Measurements from ENCODE around the gene SLC38A4. TPM values are rescaled to one million over a fixed set of nuclear protein-coding genes. Genes with fewer than 3 reads are reported as not detected.
"Not testable (repeated sequence)": the region's sequence is repeated elsewhere in the genome, so short reads cannot be mapped to it uniquely, and the experiment has no call there.

The SLC38A4 gene
- under 1 TPM in 1 of 2 donors, not detected in 1; 0.06 TPM for total RNA-seq

- no peak within 1 kb of the TSS for H3K27ac Mint-ChIP-seq
- H3K4me3 Mint-ChIP-seq, result no peak within 1 kb of the TSS
- no peak for ATAC-seq (replicated peaks)
- peaks cover 1% of the 10 kb centered on the region for H3K4me1 Mint-ChIP-seq
- H3K9me3 Mint-ChIP-seq, result peaks cover 3% of the 10 kb centered on the region
- H3K36me3 Mint-ChIP-seq (ENCODE audit: low read depth), result no peaks in the 10 kb centered on the region
- peaks cover 59% of the 10 kb centered on the region for H3K27me3 Mint-ChIP-seq
These were observed at the start of gene SLC38A4 for GRCh38 chr12:46825591-46826414. Gene SLC38A4, minus strand, starts transcription at chr12:46825997. Its CDS starts 32,926 bp downstream, at chr12:46793071.

- ATAC-seq (replicated peaks), result no peak
- no peak overlapping the region for H3K27ac Mint-ChIP-seq
- no peaks in the 10 kb centered on the region for H3K9me3 Mint-ChIP-seq
- no peaks in the 10 kb centered on the region for H3K4me1 Mint-ChIP-seq
- no peaks in the 10 kb centered on the region for H3K36me3 Mint-ChIP-seq (ENCODE audit: low read depth)
- H3K27me3 Mint-ChIP-seq, result peaks cover 29% of the 10 kb centered on the region
- H3K4me3 Mint-ChIP-seq, result no peak overlapping the region
These were observed 49.3 kb upstream of the SLC38A4 start for GRCh38 chr12:46875095-46875494.

- no peak overlapping the region for H3K27ac Mint-ChIP-seq
- ATAC-seq (replicated peaks), result no peak
- H3K36me3 Mint-ChIP-seq (ENCODE audit: low read depth), result no peaks in the 10 kb centered on the region
- H3K27me3 Mint-ChIP-seq, result peaks cover 29% of the 10 kb centered on the region
- H3K4me1 Mint-ChIP-seq, result no peaks in the 10 kb centered on the region
- H3K4me3 Mint-ChIP-seq, result no peak overlapping the region
- no peaks in the 10 kb centered on the region for H3K9me3 Mint-ChIP-seq
These were observed 48.8 kb upstream of the SLC38A4 start for GRCh38 chr12:46874642-46875041.

DNA sequence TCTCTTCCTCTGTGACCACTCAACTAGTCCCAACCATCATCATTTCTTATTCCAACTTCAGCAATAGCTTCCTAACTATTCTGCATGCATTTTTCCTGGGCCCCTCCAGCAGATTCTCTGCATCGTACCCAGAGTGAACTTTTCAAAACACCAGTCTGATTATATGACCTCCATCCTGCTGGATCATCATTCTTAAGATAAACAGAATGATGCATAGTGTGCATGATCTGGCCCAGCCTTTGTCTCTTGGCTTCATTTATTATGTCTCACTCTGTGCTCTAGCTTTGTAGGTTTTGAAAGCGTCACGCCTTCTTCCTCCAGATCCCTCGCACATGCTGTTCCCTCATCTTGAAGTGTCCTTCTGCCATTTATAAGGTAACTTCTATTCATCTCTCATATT, 46.3 kb upstream of the SLC38A4 start:
- no peak overlapping the region for H3K27ac Mint-ChIP-seq
- peaks cover 17% of the 10 kb centered on the region for H3K27me3 Mint-ChIP-seq
- no peaks in the 10 kb centered on the region for H3K4me1 Mint-ChIP-seq
- H3K9me3 Mint-ChIP-seq, result no peaks in the 10 kb centered on the region
- H3K36me3 Mint-ChIP-seq (ENCODE audit: low read depth), result no peaks in the 10 kb centered on the region
- H3K4me3 Mint-ChIP-seq, result no peak overlapping the region
- ATAC-seq (replicated peaks), result no peak

GRCh38 chr12:46865311-46865710, 39.5 kb upstream of the SLC38A4 start:
- Mint-ChIP-seq H3K36me3 (ENCODE audit: low read depth) (no peaks in the 10 kb centered on the region), H3K27me3 (peaks cover 3% of the 10 kb centered on the region), H3K4me3 (no peak overlapping the region), H3K27ac (no peak overlapping the region), H3K4me1 (no peaks in the 10 kb centered on the region), H3K9me3 (peaks cover 20% of the 10 kb centered on the region)
- no peak for ATAC-seq (replicated peaks)

DNA sequence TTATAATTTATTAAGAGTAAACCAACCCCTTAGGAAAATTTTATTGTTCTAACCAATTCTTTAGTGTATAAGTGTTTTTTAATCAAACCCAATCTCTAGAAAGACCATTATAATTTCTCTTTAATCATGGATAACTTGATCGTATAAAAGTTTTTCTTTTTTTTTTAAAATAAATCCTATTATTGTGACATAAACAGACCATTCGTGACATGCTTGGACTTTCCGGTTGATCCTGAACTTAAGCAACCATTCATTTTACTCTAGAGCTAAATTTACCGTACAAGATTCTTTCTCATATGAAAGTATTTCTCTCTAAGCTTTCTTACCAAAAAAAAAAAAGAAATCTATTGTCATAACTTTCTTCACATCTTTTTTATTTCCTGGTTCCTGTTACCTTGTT, 32.6 kb upstream of the SLC38A4 start:
- no peak overlapping the region for H3K4me3 Mint-ChIP-seq
- no peaks in the 10 kb centered on the region for H3K4me1 Mint-ChIP-seq

GRCh38 chr12:46857486-46857885, 31.7 kb upstream of the SLC38A4 start:
- no peak overlapping the region for H3K4me3 Mint-ChIP-seq
- no peak for ATAC-seq (replicated peaks)
- H3K27ac Mint-ChIP-seq, result no peak overlapping the region

More for the DNA sequence above, 32.6 kb upstream of the SLC38A4 start:
- no peak overlapping the region for H3K27ac Mint-ChIP-seq
- no peak for ATAC-seq (replicated peaks)
- H3K9me3 Mint-ChIP-seq, result peaks cover 12% of the 10 kb centered on the region
- no peaks in the 10 kb centered on the region for H3K36me3 Mint-ChIP-seq (ENCODE audit: low read depth)
- peaks cover 3% of the 10 kb centered on the region for H3K27me3 Mint-ChIP-seq

GRCh38 chr12:46855760-46856159, 30.0 kb upstream of the SLC38A4 start:
- no peaks in the 10 kb centered on the region for H3K36me3 Mint-ChIP-seq (ENCODE audit: low read depth)
- H3K9me3 Mint-ChIP-seq, result peaks cover 3% of the 10 kb centered on the region
- no peaks in the 10 kb centered on the region for H3K4me1 Mint-ChIP-seq
- ATAC-seq (replicated peaks), result no peak
- H3K4me3 Mint-ChIP-seq, result no peak overlapping the region
- H3K27ac Mint-ChIP-seq, result no peak overlapping the region
- H3K27me3 Mint-ChIP-seq, result peaks cover 4% of the 10 kb centered on the region

More at GRCh38 chr12:46857486-46857885, 31.7 kb upstream of the SLC38A4 start:
- Mint-ChIP-seq H3K36me3 (ENCODE audit: low read depth) (no peaks in the 10 kb centered on the region), H3K4me1 (no peaks in the 10 kb centered on the region), H3K9me3 (peaks cover 12% of the 10 kb centered on the region), H3K27me3 (peaks cover 3% of the 10 kb centered on the region)

GRCh38 chr12:46854188-46854587, 28.4 kb upstream of the SLC38A4 start:
- H3K27ac Mint-ChIP-seq, result not testable (repeated sequence)

DNA sequence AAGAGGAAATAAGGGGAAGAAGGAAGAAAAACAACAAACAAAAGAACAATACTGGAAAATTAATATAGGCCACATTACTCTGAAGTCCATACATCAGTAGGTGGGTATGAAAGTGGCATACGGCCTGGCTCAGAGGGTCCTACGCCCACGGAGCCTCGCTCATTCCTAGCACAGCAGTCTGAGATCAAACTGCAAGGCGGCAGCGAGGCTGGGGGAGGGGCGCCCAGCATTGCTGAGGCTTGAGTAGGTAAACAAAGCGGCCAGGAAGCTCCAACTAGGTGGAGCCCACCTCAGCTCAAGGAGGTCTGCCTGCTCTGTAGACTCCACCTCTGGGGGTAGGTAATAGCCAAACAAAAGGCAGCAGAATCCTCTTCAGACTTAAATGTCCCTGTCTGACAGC, 23.0 kb upstream of the SLC38A4 start:
- H3K27ac Mint-ChIP-seq; H3K36me3 Mint-ChIP-seq (ENCODE audit: low read depth); H3K4me3 Mint-ChIP-seq; ATAC-seq (replicated peaks); H3K9me3 Mint-ChIP-seq; H3K4me1 Mint-ChIP-seq: not testable (repeated sequence)
- peaks cover 25% of the 10 kb centered on the region for H3K27me3 Mint-ChIP-seq

More at GRCh38 chr12:46854188-46854587, 28.4 kb upstream of the SLC38A4 start:
- ATAC-seq (replicated peaks); H3K9me3 Mint-ChIP-seq; H3K36me3 Mint-ChIP-seq (ENCODE audit: low read depth); H3K27me3 Mint-ChIP-seq; H3K4me3 Mint-ChIP-seq; H3K4me1 Mint-ChIP-seq: not testable (repeated sequence)

GRCh38 chr12:46847001-46847400, 21.2 kb upstream of the SLC38A4 start:
- peaks cover 31% of the 10 kb centered on the region for H3K27me3 Mint-ChIP-seq
- H3K27ac Mint-ChIP-seq, result no peak overlapping the region
- no peaks in the 10 kb centered on the region for H3K9me3 Mint-ChIP-seq
- no peak overlapping the region for H3K4me3 Mint-ChIP-seq
- no peak for ATAC-seq (replicated peaks)
- no peaks in the 10 kb centered on the region for H3K4me1 Mint-ChIP-seq
- no peaks in the 10 kb centered on the region for H3K36me3 Mint-ChIP-seq (ENCODE audit: low read depth)

DNA sequence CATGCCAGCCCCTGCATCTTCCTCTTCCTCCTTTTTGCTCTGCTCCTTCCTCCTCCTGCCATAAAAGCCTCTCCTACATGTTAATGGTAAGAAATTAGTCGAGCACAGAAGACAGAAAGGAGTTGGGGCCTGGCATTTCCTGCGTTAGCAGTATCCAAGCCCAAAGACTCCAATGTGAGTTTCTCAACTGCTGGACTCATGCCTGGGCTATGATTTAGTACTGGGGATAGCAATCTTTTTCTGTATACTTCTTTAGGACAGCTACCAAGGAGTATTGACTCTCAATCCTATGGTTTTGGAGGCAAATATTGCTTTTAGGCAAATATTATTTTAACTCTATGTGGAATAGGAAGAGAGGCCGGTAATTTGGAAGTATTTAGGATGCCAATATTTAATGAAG, 18.0 kb upstream of the SLC38A4 start:
- H3K27ac Mint-ChIP-seq, result no peak overlapping the region
- no peak for ATAC-seq (replicated peaks)
- no peaks in the 10 kb centered on the region for H3K9me3 Mint-ChIP-seq
- no peaks in the 10 kb centered on the region for H3K4me1 Mint-ChIP-seq
- peaks cover 33% of the 10 kb centered on the region for H3K27me3 Mint-ChIP-seq
- no peaks in the 10 kb centered on the region for H3K36me3 Mint-ChIP-seq (ENCODE audit: low read depth)
- H3K4me3 Mint-ChIP-seq, result no peak overlapping the region

GRCh38 chr12:46841891-46842290, 16.1 kb upstream of the SLC38A4 start:
- H3K27ac Mint-ChIP-seq, result no peak overlapping the region
- no peaks in the 10 kb centered on the region for H3K36me3 Mint-ChIP-seq (ENCODE audit: low read depth)
- ATAC-seq (replicated peaks), result no peak
- no peaks in the 10 kb centered on the region for H3K9me3 Mint-ChIP-seq
- peaks cover 24% of the 10 kb centered on the region for H3K27me3 Mint-ChIP-seq
- H3K4me1 Mint-ChIP-seq, result no peaks in the 10 kb centered on the region
- no peak overlapping the region for H3K4me3 Mint-ChIP-seq

- H3K4me1 Mint-ChIP-seq, result no peaks in the 10 kb centered on the region
- no peak overlapping the region for H3K27ac Mint-ChIP-seq
- H3K4me3 Mint-ChIP-seq, result no peak overlapping the region
- no peaks in the 10 kb centered on the region for H3K36me3 Mint-ChIP-seq (ENCODE audit: low read depth)
- H3K27me3 Mint-ChIP-seq, result peaks cover 25% of the 10 kb centered on the region
- no peaks in the 10 kb centered on the region for H3K9me3 Mint-ChIP-seq
- no peak for ATAC-seq (replicated peaks)
These were observed 14.2 kb upstream of the SLC38A4 start for GRCh38 chr12:46839964-46840363.

DNA sequence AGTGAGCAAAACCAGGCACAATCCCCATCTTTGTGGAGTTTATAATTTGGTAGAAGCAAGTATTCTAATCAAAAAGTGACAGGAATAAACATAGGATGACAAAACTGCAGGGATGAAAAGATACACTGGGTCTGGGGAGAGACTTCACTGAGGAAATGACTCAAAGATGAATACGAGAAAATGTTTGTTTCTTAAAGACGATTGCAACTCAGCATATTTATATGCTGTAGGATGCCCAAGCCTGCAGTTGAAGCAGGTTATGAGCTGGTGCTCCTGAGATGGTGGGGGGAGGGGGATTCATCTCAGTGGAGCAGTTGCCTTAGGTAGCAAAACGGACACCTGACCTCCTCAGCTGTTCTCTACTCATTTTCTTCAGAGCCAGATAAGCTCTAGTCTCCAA, 13.4 kb upstream of the SLC38A4 start:
- Mint-ChIP-seq H3K27me3 (peaks cover 27% of the 10 kb centered on the region), H3K9me3 (no peaks in the 10 kb centered on the region), H3K4me3 (no peak overlapping the region), H3K36me3 (ENCODE audit: low read depth) (no peaks in the 10 kb centered on the region), H3K27ac (no peak overlapping the region), H3K4me1 (no peaks in the 10 kb centered on the region)
- no peak for ATAC-seq (replicated peaks)
